Measurements from ENCODE around the gene SLC26A2. TPM values are rescaled to one million over a fixed set of nuclear protein-coding genes. Genes with fewer than 3 reads are reported as not detected.

The SLC26A2 gene
- total RNA-seq, 1 experiment from 2014 or later = 10.8 TPM

GRCh38 chr5:150017226-150018005 is 56.9 kb downstream of the SLC26A2 start:
- H3F3A ChIP-seq (ENCODE audit: low read length, unreplicated experiment) = peaks cover 23% of the 10 kb centered on the region
- H3K4me1 ChIP-seq (ENCODE audit: insufficient read depth, low read length) = peaks cover 50% of the 10 kb centered on the region
- CTCF ChIA-PET = interaction anchor here (0.5 to 0.9 kb wide), 5 partner anchors 18 to 523 kb away, joined by 3 to 5 read pairs (median 3); partner anchors contain the start of gene TIGD6
- TF ChIP-seq CTCF (conservative IDR thresholded peaks at IDR 0.05; ENCODE audit: low read depth, low read length) = no peak
- no peak for TF ChIP-seq EZH2 (IDR thresholded peaks at IDR 0.05; ENCODE audit: low read length, unreplicated experiment)
- TF ChIP-seq EZH2phosphoT487 (IDR thresholded peaks at IDR 0.05; ENCODE audit: borderline replicate concordance, low read length) = no peak
- no peaks in the 10 kb centered on the region for H3K9me2 ChIP-seq (replicated peaks; ENCODE audit: low read length)
- peaks cover 77% of the 10 kb centered on the region for H3K36me3 ChIP-seq (ENCODE audit: low read depth, low read length)
- DNase-seq (peak; percentile 99), ATAC-seq (peak; percentile 76)
- intact Hi-C loops (cut with micrococcal nuclease) = loop anchor here (1.0 to 2.0 kb wide), 3 partner anchors 16 to 79 kb away; no protein-coding TSS in a partner anchor
- H3K9ac ChIP-seq (ENCODE audit: low read length) = peak overlapping the region; percentile 46
- H3K9me3 ChIP-seq (ENCODE audit: low read length) = no peaks in the 10 kb centered on the region
- H3K4me3 ChIP-seq (ENCODE audit: low read length) = peak overlapping the region; percentile 29; the same call in 1 of the 2 replicates
- H3K79me2 ChIP-seq (ENCODE audit: low read length) = peaks cover 45% of the 10 kb centered on the region
- peak overlapping the region; percentile 90 for H3K27ac ChIP-seq (ENCODE audit: low read length)
- H2AFZ ChIP-seq (ENCODE audit: low read length) = 0 out of 2 replicates have a peak overlapping the region, but pooled peaks have one; percentile 2
- peaks cover 17% of the 10 kb centered on the region for H4K20me1 ChIP-seq (ENCODE audit: low read length)
- no peaks in the 10 kb centered on the region for H3K27me3 ChIP-seq (ENCODE audit: low read length)
- POLR2A ChIA-PET (ENCODE audit: unreplicated experiment) = interaction anchor here (0.5 to 1.4 kb wide), 4 partner anchors 17 to 469 kb away, joined by 4 to 12 read pairs (median 4); partner anchors contain the start of genes HMGXB3 and TIGD6
- H3K4me2 ChIP-seq (ENCODE audit: low read length) = peak overlapping the region; percentile 67
- BruUV-seq (replicated peaks) = no TSS peak

DNA sequence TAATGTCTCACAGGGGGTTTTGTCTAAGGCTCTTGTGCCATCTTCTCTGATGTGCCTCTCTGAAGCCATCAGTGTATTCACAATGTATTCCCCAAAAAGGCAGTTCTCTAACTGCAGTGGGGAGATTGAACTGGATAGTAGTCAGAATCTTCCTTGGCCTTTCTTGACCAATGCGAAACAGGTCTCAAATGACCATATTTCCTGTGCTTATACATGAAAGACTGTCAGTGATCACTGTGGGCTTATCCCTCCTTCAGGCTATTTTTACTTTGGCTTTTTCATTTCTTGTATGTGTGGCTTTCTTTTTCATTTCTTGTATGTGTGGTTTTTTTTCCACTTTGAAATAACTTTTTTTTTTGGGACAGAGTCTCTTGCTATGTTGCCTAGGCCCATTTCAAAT is 59.7 kb downstream of the SLC26A2 start:
- no peak for ATAC-seq
- peaks cover 73% of the 10 kb centered on the region for H3K36me3 ChIP-seq (ENCODE audit: low read depth, low read length)
- H3K9ac ChIP-seq (ENCODE audit: low read length) = no peak overlapping the region
- H3K4me2 ChIP-seq (ENCODE audit: low read length) = no peak overlapping the region
- intact Hi-C loops (cut with micrococcal nuclease) = no loop called here
- H3K9me2 ChIP-seq (replicated peaks; ENCODE audit: low read length) = no peaks in the 10 kb centered on the region
- CTCF ChIA-PET = no interaction called here
- DNase-seq = no peak
- no TSS peak for BruUV-seq (replicated peaks)
- no peak overlapping the region for H3K4me3 ChIP-seq (ENCODE audit: low read length)
- no peaks in the 10 kb centered on the region for H3K9me3 ChIP-seq (ENCODE audit: low read length)
- peaks cover 17% of the 10 kb centered on the region for H4K20me1 ChIP-seq (ENCODE audit: low read length)
- H2AFZ ChIP-seq (ENCODE audit: low read length) = no peak overlapping the region
- H3K27me3 ChIP-seq (ENCODE audit: low read length) = no peaks in the 10 kb centered on the region
- H3K4me1 ChIP-seq (ENCODE audit: insufficient read depth, low read length) = peaks cover 57% of the 10 kb centered on the region
- POLR2A ChIA-PET (ENCODE audit: unreplicated experiment) = interaction anchor here (0.9 kb wide), 1 partner anchor 20 kb away, joined by 3 read pairs; the partner anchor contains the start of gene TIGD6
- peaks cover 46% of the 10 kb centered on the region for H3K79me2 ChIP-seq (ENCODE audit: low read length)
- peaks cover 23% of the 10 kb centered on the region for H3F3A ChIP-seq (ENCODE audit: low read length, unreplicated experiment)
- no peak overlapping the region for H3K27ac ChIP-seq (ENCODE audit: low read length)
- TF ChIP-seq CTCF (conservative IDR thresholded peaks at IDR 0.05; ENCODE audit: low read depth, low read length) (no peak), EZH2 (IDR thresholded peaks at IDR 0.05; ENCODE audit: low read length, unreplicated experiment) (no peak), EZH2phosphoT487 (IDR thresholded peaks at IDR 0.05; ENCODE audit: borderline replicate concordance, low read length) (no peak)

Measured in PC-3 (cell line).